Fibroblast of pulmonary artery (primary cell): ENCODE results near the gene MAT2A.
A peak's percentile ranks its signal among the peaks of the same experiment; 100 is the strongest.
"Not testable (repeated sequence)": the region's sequence is repeated elsewhere in the genome, so short reads cannot be mapped to it uniquely, and the experiment has no call there.

ENCODE experiments used
- DNase-seq: peaks from one replicate; pipeline ENCODE4 v3.0.0-alpha.2; 2010; ENCODE audit warnings: low read depth
- H3K4me3 ChIP-seq: replicated peaks from 2 replicates; pipeline ENCODE4 v1.5.1; 2011; ENCODE audit warnings: low read depth, mild to moderate bottlenecking, control low read depth, low read length, moderate library complexity
- CTCF ChIP-seq: IDR thresholded peaks from 2 replicates; pipeline ENCODE4 v1.5.1; 2011; ENCODE audit warnings: mild to moderate bottlenecking, control low read depth, low read length, inconsistent platforms; ENCODE audit errors: missing control alignments

Gene MAT2A

GRCh38 chr2:85541753-85542457, 2.9 kb downstream of the MAT2A start:
- H3K4me3 ChIP-seq: peak overlapping the region; percentile 95
- TF ChIP-seq CTCF: no peak
- no peak for DNase-seq

- H3K4me3 ChIP-seq: no peak overlapping the region
- no peak for TF ChIP-seq CTCF
- DNase-seq: no peak
Observed at GRCh38 chr2:85542777-85543176, 3.8 kb downstream of the MAT2A start.

GRCh38 chr2:85544254-85544691, 5.3 kb downstream of the MAT2A start:
- H3K4me3 ChIP-seq, DNase-seq: not testable (repeated sequence)

- not testable (repeated sequence) for DNase-seq, H3K4me3 ChIP-seq
Observed at GRCh38 chr2:85544915-85545779, 6.2 kb downstream of the MAT2A start.

- TF ChIP-seq CTCF: no peak
- DNase-seq: no peak
- H3K4me3 ChIP-seq: no peak overlapping the region
Observed at GRCh38 chr2:85545780-85546240, 6.8 kb downstream of the MAT2A start.

- TF ChIP-seq CTCF: no peak
- DNase-seq: no peak
- H3K4me3 ChIP-seq: no peak overlapping the region
Observed at GRCh38 chr2:85547089-85547858, 8.3 kb downstream of the MAT2A start.

GRCh38 chr2:85547859-85548607, 9.1 kb downstream of the MAT2A start:
- H3K4me3 ChIP-seq: no peak overlapping the region
- TF ChIP-seq CTCF: no peak
- DNase-seq: peak; percentile 33
